ENCODE measurements around the gene C13orf46.
"Not testable (repeated sequence)": the region's sequence is repeated elsewhere in the genome, so short reads cannot be mapped to it uniquely, and the experiment has no call there.

Gene C13orf46

GRCh38 chr13:113995051-113995601 is 21.2 kb upstream of the C13orf46 start:
- no peak for DNase-seq

GRCh38 chr13:113992276-113993005 is 18.6 kb upstream of the C13orf46 start:
- no peak for DNase-seq

- no peak for DNase-seq
Measured at GRCh38 chr13:113991676-113992179, 17.9 kb upstream of the C13orf46 start.

GRCh38 chr13:113991191-113991669 is 17.4 kb upstream of the C13orf46 start:
- peak in 2 of 56 donors; percentile 12 to 42 for DNase-seq

- DNase-seq: no peak
Measured at GRCh38 chr13:113990321-113990837, 16.5 kb upstream of the C13orf46 start.

- no peak for DNase-seq
Measured at GRCh38 chr13:113989585-113990300, 15.9 kb upstream of the C13orf46 start.

- DNase-seq: not testable (repeated sequence)
Measured at GRCh38 chr13:113988859-113989258, 15.0 kb upstream of the C13orf46 start.

- DNase-seq: no peak
Measured at GRCh38 chr13:113982296-113982661, 8.4 kb upstream of the C13orf46 start.

- DNase-seq: no peak
Measured at GRCh38 chr13:113981611-113982295, 7.9 kb upstream of the C13orf46 start.

- no peak for DNase-seq
Measured at GRCh38 chr13:113981194-113981605, 7.3 kb upstream of the C13orf46 start.

GRCh38 chr13:113980489-113981064 is 6.7 kb upstream of the C13orf46 start:
- DNase-seq: no peak

GRCh38 chr13:113979791-113980471 is 6.1 kb upstream of the C13orf46 start:
- no peak for DNase-seq

- no peak for DNase-seq
Measured at GRCh38 chr13:113978741-113979481, 5.0 kb upstream of the C13orf46 start.

GRCh38 chr13:113977976-113978375 is 4.1 kb upstream of the C13orf46 start:
- no peak for DNase-seq

GRCh38 chr13:113976711-113977684 is 3.1 kb upstream of the C13orf46 start:
- no peak for DNase-seq

- DNase-seq: no peak
Measured at GRCh38 chr13:113975416-113975815, 1.5 kb upstream of the C13orf46 start.

- DNase-seq: no peak
Measured at GRCh38 chr13:113974304-113975281, 717 bp upstream of the C13orf46 start.
